HG02973 (cell line): ENCODE measurements around the gene LRGUK.

Experiments
- ATAC-seq: cut with Tn5 transposase; IDR thresholded peaks from one replicate; pipeline ENCODE4 v1.9.1; 2021; ENCODE audit warnings: moderate library complexity; ENCODE audit not compliant: unreplicated experiment

LRGUK gene

GRCh38 chr7:134298902-134299683, 172.0 kb downstream of the LRGUK start:
- ATAC-seq = peak; percentile 55

DNA sequence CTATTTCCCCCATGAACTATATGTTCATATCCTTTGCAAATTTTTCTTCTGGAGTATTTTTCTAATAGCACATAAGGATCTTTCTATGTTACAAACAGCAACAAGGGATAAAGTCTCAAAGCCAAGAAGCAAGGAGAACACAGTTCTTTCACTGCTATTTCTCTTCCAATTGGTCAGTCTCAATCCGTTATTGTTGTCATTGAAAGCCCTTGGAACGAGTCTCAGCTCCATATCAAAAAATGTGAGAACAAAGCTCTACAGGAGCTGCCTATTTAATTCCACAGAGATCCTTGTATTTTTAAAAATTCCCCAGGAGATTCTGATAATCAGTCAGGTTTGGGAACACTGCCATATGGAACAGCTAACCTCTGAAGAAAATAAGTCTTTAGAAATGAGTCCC, 173.8 kb downstream of the LRGUK start:
- no peak for ATAC-seq

GRCh38 chr7:134301592-134301991, 174.5 kb downstream of the LRGUK start:
- no peak for ATAC-seq

DNA sequence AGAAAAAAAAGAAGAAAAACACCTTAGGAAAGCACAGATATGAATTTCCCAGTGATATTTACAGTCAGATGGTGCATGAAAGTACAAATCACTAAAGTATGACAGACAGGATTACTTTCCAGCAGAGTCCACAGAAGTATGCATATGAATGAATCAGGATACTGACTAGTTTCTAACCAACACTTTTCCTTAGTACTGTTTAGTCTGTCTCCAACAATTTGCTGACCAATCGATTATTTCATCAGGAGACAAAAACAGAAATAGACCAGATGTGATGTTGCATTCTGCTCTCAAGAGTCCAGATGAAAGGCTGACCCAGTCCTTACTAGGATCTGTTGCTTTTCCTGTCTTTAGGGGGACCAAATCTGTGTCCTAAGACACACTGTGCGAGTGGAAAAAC, 175.0 kb downstream of the LRGUK start:
- no peak for ATAC-seq

GRCh38 chr7:134307320-134307719, 180.2 kb downstream of the LRGUK start:
- ATAC-seq = no peak

- ATAC-seq = no peak
These were observed 181.4 kb downstream of the LRGUK start for GRCh38 chr7:134308548-134308947.

DNA sequence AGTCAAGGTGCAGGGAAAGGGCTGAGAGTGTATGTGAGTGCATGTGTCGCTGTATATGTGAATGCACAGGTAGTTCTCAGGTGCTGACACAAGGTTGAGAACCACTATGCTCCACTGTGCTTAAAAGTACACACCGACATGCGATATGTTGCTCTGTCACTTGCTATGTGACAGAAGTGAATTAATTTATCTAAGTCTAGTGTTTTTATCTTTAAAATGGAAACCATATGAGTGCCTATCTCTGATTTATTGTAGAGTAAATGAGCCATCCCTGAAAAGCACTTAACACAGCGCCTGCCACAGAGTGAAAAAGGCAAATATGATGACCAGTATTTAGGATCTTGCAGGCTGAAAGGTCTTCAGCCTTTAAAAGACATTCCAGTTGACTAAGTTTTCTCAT, 184.7 kb downstream of the LRGUK start:
- no peak for ATAC-seq

GRCh38 chr7:134312717-134313116, 185.6 kb downstream of the LRGUK start:
- ATAC-seq = no peak

GRCh38 chr7:134313543-134313942, 186.4 kb downstream of the LRGUK start:
- no peak for ATAC-seq
